Stimulated activated CD4-positive, alpha-beta T cell treated with anti-CD3 and anti-CD28 coated beads, Interleukin-12 subunit alpha, Interleukin-12 subunit beta, amount 100 ng/mL, for 24 hours (primary cell): ENCODE results near the gene SPRR1B.
"Not testable (repeated sequence)": the region's sequence is repeated elsewhere in the genome, so short reads cannot be mapped to it uniquely, and the experiment has no call there.

Experiments used
- DNase-seq, 2 experiments: peaks; one replicate each; pipeline ENCODE4 v3.0.0-alpha.2; 2020; ENCODE audit warnings: low read depth in 2 of 2

Gene SPRR1B, protein sequence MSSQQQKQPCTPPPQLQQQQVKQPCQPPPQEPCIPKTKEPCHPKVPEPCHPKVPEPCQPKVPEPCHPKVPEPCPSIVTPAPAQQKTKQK

DNA sequence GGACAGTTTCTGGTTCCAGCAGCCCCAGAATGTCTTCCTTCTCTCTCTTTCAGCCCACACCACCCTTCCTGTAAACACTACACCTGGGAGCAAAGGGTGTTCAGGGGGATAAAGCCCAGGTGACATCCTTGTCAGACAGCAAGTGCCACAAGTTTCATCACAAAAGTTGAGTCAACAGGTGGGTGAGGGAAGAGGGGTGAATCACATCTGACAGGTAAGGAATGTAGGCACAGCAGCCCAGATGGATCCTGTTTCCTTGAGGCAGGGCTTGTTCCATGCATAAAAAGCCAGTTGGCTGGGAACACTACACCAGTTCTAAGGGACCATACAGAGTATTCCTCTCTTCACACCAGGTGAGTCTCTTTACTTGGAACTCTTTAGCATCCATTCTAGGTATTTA lies at the start of gene SPRR1B:
Gene SPRR1B (plus strand): TSS at position 309 of the 400 bp plus-strand sequence. CDS start 1,143 bp downstream, outside the sequence.
- DNase-seq, result no peak

DNA sequence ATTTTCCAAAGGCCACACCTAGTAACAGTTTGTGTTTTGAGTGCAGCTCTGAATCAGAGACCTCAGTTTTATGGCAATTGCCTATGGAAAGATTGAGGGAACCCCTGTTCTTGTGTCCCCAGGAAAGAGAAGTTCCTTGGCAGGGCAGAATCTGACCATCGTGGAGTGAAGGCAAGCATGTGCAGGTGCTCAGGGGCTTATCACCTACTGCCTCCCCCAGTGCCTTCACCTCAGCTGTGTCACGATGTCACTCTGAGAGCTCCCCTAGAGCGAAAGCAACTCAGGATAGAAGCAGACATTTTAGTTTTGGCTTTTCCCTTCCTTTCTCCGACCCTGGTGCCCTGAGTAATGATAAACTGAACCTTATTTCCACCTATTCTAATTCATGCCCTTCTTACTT lies 48.9 kb upstream of the SPRR1B start:
- DNase-seq, result no peak

DNA sequence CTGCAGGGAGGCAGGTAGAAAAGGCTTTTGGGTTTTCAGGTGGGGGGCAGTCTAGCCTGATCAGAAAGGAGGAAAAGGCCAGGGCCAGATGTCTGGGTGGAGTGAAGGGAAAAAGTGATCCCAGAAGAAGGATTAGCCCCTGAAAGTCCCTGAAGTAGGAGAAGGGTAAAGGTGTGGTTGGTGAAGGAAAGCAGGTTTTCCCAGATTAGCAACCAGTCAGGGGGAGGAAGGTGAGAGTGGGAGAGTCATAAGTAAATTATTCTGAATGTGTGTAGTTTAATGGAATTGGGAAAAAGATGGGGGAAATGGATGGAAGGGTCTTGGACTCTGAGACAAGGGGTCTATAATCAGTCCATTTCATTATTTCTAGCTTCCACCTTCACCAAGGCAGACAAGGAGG lies 47.8 kb upstream of the SPRR1B start:
- DNase-seq, result no peak

DNA sequence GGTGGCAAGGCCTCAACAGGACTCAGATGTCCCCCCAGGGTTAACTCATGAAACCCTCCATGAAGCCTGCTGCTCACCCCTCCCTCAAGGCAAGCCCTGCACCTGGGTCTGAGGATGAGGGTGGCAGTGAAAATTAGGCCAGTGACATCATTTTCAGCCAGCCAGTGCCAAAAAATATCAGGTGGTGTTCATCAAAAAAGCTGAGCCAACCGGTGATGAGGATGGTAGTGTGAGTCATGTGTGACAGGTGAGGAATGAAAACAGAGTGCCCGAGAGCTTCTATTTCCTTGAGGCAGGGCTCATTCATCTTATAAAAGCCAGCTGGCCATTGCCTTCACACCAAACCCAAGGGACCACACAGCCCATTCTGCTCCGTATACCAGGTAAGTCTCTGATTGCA lies 47.3 kb upstream of the SPRR1B start, which contains the start of gene SPRR1A:
Gene SPRR1A (plus strand): TSS at position 339 of the 400 bp plus-strand sequence. CDS start 1,150 bp downstream, outside the sequence.
- DNase-seq, result no peak

DNA sequence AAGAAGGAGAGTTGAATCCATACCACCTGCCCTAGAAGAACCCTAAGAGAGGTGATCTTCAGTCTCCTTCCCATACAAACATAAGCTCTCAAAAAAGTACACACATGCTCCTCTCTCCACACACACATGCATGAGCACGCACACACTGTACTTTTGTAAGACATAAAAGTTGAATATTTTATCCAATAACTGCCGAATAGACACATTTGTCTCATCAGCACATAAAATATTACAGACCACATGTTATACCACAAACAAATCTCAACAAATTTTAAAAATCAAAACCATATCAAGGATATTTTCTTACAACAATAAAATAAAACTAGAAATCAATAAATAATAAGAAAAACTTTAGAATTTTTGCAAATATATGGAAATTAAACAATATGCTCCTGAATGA lies 44.4 kb upstream of the SPRR1B start:
- DNase-seq, result no peak

DNA sequence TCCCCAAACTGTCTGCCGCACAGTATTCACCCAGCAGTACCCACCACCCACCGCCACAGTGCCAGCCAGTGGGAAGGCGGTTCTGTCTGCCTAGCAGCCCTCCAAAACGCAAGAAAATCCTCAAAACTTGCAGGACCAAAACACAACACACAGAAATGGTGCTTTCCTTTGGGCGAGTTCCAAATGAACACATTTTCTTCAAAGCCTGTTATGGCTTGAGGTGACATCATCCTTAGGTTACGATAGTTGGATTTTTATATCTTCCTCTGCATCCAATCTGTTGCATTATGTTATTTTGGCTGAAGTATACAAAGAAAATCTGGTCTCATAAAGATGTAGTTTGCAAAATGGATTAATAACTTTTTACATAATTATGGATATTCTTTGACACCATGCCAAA lies 37.8 kb upstream of the SPRR1B start:
- DNase-seq, result no peak

DNA sequence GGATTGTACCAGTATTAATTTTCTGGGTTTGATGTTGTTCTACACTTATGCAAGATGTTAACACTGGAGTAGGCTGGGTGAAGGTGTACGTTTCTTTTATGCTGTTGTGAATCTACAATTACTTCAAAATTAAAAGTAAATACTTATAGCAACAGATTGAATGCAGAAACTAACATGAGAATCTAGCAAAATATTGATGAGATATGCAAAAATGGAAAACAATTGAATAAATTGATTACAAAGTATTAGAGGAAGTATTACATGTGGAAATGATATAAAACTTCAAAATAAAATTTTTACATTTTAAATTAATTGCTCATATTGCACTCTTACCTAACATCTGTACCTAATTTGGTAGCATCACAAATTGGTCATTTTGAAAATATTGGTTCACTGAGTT lies 35.2 kb upstream of the SPRR1B start:
- DNase-seq, result no peak

DNA sequence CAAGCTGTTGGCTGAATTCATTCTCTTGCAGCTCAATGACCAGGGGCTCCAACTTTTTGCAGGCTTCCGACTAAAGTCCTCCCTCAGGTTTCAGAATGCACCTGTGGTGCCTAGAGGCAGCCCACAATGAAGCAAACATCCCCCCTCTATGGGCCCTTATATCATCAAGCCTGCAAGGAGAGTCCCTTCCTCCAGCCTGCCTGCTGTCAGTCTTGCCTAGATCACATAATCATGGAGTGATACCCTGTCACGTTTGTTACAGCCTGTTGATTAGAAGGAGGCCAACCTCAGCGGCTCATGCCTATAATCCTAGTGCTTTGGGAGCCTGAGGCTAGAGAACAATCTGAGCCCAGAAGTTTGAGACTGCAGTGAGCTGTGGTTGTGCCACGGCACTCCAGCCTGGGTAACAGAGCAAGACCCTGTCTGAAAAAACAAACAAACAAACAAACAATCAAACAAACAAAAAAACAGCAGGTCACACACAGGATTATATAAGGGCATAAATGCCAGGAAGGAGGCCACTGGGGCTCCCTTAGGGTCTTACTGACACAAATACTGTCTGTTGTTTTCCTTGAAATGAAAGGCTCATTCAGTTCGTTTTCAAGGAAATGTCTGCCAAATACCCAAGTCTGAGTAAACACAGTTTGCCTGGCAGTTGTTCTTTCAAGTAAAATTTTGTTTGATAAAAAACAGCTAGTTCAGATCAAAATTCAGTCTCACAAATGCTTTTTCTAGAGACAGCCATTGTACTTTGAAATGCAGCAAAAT lies 34.2 kb upstream of the SPRR1B start:
- no peak for DNase-seq

DNA sequence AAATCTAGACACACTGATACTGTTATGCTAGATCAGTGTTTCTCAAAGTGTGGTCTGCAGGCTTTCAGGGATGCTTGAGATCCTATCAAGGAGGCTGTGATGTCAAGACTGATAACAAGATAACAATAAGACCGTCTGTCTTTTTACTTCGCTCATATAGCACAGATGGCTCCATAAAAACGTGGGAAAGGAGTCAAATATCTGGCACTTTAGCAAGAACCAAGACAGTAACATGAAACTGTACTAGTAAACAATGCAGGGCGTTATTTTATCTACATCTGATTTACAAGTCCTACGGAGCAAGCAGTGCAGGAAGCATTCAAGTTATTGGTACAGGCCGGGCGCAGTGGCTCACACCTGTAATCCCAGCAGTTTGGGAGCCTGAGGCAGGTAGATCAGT lies 33.1 kb upstream of the SPRR1B start:
- DNase-seq, result no peak

DNA sequence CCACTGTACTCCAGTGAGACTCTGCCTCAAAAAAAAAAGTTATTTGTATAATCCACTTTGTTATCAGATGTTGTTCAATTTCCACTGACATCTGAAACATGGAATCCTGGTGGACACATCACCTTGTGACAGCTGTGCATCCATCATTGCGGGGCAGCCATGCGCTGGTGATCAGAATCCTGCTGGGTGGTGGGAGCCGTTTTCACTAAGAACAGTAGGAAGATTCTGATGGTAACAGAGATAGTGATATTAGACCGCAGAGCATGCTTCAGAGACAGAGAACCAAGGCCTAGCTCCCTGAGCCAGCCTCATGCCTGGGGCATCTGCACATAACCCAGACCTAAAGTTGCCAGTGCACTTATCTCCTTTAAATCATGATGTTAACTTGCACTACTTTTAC lies 32.5 kb upstream of the SPRR1B start:
- no peak for DNase-seq

DNA sequence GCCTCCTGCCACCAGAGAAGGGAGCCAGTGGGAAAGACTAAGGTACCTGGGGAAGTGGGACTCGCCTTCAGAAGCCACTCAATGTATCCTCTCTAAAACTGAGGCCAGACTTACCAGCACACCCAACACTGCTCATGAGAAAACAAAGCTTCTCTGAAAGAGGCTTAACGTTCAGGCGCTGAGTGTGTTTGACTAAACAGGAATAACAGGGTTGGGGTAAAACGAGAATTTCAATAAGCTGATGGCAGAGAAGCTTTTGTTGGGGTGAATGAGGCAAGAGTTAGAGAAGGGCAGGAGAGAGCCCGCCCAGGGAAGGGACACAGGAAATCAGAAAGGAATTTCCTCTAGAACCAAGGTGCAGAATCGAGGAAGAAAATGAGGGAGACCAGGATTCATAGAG lies 31.2 kb upstream of the SPRR1B start:
- DNase-seq, result no peak

DNA sequence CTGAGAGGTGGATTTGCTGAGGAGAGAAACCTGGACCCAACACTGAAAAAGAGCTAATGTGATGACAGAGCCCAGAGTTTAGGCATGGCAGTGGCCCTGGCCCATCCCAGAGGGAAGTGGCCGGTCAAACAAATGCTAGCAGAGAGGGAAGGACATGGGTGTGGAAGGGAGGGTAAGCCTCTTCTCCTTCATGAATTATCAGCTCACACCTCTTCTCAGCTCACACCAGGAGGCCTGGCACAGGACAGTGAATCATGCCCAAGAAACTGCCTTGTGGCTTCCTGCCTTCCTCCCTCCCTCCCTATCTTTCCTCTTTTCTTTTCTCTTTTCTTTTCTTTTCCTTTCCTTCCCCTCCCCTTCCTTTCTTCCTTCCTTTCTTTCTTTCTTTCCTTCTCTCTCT lies 30.7 kb upstream of the SPRR1B start:
- no peak for DNase-seq

DNA sequence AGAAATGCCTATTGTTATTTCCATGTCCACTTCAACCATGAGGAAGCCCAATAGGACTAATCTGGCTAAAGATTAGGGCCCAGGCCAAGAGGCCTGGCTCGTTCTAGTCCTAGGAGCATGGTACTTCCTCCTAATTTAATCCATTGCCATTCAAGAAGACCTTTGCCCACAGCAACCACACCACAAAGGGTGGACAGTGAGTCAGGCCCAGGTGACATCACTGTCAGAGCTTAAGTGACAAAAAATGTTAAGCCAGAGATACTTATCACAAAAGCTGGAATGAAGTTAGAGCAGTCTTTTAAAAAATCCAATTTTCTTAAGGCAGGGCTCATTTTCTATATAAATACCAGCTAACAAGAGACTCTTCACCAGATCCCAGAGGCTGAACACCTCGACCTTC lies 29.6 kb upstream of the SPRR1B start, which contains the start of gene SPRR3:
Gene SPRR3 (plus strand): TSS at position 368 of the 400 bp plus-strand sequence. CDS start 1,272 bp downstream, outside the sequence.
- DNase-seq, result no peak

DNA sequence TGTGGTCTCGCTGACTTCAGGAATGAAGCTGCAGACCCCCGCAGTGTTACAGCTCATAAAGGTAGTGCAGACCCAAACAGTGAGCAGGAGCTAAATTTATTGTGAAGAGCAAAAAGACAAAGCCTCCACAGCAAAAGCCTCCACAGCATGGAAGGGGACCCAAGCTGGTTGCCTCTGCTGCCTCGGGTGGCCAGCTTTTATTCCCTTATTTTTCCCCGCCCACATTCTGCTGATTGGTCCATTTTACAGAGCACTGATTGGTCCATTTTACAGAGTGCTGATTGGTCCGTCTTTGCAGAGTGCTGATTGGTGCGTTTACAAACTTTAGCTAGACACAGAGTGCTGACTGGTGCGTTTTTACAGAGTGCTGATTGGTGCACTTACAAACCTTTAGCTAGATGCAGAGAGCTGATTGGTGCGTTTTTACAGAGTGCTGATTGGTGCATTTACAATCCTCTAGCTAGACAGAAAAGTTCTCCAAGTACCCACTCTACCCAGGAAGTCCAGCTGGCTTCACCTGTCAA lies 19.7 kb upstream of the SPRR1B start:
- not testable (repeated sequence) for DNase-seq

DNA sequence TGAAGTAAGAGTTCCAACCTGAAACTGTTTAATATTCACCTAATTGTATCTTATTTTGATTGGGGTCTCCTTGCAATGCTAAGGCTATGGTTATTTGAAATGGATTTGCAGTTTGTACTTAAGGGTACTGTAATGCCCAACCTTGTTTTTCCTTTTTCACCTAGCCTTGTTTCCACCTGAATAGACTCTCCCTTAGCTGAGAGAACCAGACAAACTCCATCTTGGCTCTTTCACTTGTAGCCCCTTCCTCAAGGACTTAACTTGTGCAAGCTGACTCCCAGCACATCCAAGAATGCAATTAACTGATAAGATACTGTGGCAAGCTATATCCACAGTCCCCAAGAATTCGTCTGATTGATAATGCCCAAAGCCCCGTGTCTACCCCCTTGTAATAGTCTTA lies 9.2 kb upstream of the SPRR1B start:
- not testable (repeated sequence) for DNase-seq

DNA sequence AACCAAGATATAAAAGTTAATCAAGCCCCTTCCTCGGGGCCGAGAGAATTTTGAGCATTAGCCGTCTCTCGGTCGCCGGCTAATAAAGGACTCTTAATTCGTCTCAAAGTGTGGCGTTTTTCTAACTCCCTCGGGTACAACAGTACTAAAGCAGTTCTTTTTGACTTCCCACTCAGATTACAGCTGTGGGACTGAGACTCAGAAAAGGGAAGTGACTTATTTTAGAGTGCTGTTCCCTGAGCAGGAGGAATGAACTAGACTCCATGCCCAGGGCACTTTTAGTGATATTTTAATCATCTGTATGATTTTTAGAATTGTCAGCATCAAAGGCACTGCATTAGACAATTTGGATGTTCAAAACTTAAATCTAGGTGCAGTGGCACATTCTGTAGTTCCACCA lies 8.7 kb upstream of the SPRR1B start:
- DNase-seq, result not testable (repeated sequence)

DNA sequence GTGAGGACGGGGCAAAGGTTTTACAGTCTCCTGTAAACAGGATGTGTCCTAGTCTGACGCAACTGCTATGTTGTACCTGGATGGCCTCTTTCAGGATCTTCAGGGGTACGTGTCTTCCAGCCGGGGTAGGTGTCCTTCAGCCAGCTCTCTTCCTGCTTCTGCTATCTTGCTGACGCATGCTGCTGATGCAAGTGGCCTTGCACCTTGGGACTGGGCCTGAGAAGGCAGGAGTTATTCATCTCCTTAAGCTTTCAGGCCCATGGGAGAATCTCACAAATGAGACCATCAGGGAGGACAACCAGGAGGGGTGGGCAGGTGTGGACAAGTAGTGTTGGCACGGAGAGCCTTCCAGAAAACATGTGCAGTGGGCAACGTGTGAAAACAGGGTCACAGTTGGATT lies 7.9 kb upstream of the SPRR1B start:
- no peak for DNase-seq

DNA sequence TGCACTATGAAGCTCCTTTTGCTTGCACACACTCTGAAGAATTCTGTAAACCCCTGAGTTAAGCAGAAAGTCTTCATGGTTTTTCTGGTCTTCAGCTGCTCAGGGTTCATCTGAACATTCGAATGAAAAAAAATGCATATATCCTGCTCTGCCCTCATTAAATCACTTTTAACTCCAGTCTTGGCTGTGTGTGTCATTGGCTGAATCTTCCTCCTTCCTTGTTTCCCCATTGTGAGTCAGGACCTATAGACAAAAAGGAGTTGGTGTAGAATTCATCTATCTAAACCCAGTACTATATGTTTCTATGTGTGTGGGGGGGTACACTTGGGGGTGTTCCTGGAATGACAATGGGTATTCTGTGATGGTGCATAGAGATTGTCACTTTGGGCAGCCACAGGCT lies 6.6 kb upstream of the SPRR1B start:
- no peak for DNase-seq

DNA sequence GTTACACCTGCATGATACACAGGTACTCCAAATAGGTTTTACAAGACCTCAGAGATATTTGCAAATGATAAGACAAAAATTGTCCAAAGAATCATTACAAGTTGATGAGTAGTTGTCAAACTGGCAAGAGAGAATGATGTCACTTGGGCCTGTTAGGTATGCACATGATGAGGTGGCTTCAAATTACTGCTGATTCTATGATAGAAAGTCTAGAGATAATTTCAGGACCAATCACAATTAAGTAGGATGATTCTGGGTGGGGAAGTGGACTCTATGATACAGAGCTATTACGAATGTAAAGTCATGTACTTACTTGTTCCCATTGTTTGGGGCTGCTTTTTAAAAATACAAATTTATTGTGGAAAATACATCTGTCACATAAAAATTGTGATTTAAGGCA lies 5.2 kb upstream of the SPRR1B start:
- DNase-seq, result no peak

DNA sequence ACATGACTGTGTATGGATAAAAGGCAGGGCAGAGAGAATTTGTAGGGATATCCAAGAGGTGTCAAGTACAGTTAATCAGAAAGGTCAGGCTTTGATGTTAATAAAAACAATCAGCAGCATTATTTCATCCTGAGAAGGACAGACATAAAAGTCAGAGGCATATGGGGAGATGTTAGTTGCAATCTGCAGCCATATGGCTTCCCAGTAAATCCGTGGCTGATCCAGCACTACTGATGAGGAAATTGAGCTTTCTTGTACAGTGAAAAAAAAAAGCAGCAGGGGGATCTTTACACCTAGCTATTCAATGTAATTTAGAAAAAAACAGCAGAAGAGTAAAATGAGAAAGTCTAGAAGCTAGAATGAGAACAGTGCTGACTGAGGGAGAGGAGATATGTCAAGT lies 2.2 kb upstream of the SPRR1B start:
- no peak for DNase-seq

DNA sequence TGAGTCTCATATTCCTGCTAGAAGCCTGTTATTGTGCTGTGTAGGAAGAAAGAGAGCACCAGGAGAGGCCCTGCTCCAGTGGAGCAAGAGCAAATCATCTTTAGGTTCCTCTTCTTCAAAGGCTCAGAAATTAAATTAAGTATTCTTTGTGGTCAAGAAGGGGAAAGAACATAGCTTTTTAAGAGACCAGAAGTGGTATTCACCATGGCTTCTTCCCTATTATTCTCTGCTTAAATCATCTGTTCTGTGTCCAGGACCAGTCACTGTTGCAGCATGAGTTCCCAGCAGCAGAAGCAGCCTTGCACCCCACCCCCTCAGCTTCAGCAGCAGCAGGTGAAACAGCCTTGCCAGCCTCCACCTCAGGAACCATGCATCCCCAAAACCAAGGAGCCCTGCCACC lies 1.1 kb downstream of the SPRR1B start:
- no peak for DNase-seq

DNA sequence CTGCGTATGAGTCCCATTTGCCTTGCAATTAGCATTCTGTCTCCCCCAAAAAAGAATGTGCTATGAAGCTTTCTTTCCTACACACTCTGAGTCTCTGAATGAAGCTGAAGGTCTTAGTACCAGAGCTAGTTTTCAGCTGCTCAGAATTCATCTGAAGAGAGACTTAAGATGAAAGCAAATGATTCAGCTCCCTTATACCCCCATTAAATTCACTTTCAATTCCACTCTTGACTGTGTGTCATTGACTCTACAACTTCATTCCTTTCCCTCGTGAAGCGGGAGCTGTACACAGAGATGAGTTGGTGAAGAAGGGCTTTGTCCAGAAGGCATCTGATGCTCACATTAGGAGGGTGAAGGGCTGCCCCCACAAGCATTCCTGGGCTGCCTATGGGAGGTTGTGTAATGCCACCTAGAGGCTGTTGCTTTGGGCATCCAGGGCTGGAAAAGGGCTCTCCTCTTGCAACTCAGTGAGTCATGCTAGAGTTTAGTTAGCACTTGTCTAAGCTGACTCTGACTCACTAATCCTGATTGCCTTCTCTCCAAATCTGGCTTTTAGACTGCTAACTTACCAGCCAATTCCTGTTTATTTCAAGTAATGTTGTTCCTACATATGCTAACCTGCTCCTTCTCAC lies 1.8 kb downstream of the SPRR1B start:
- no peak for DNase-seq

DNA sequence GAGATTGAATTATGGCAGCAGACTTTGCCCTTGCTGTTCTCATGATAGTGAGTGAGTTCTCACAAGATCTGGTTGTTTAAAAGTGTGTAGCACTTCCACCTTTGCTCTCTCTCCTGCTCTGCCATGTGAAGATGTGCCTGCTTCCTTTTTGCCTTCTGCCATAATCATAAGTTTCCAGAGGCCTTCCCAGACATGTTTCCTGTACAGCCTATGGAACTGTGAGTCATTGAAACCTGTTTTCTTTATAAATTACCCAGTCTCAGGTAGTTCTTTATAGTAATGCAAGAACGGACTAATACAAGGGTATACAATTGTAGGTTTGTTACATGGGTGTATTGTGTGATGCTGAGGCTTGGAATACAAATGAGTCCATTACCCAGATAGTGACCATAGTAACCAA lies 4.2 kb downstream of the SPRR1B start:
- DNase-seq, result no peak
